GM13976 (cell line): ENCODE results near the gene C17orf67.

Experiments
- DNase-seq: peaks from one replicate; pipeline ENCODE4 v3.0.0; 2012; ENCODE audit warnings: low spot score
- CTCF ChIP-seq: IDR thresholded peaks from 2 replicates; pipeline ENCODE4 v1.5.1; 2012; ENCODE audit warnings: borderline replicate concordance, mild to moderate bottlenecking; ENCODE audit not compliant: insufficient read depth; ENCODE audit errors: extremely low read depth, missing control alignments, control extremely low read depth
- in situ Hi-C: fragments of 300-500 bp; cut with MboI; formaldehyde crosslinking; loops from one replicate; pipeline ENCODE4 v1.12.0; 2022; ENCODE audit warnings: low sequenced_read_pairs, mixed read lengths, inconsistent platforms; ENCODE audit not compliant: unreplicated experiment

Gene C17orf67

DNA sequence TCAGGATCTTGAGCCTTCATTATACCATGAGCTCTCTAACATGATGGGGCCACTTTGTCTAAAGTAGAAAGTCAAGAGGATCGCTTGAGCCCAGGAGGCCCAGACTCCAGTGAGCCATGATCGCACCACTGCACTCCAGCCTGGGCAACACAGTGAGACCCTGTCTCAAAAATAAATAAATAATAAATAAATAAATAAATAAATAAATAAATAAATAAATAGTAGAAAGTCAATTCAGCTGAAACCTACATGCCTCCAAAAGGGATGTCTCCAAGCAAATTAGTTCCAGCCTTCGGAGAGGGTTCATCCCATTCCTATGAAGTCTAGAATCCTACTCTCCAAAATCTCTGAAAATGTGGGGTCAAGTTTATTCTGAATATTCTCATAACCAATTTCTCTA, 26.0 kb downstream of the C17orf67 start:
- in situ Hi-C loops: no loop called here
- no peak for TF ChIP-seq CTCF
- DNase-seq: no peak

DNA sequence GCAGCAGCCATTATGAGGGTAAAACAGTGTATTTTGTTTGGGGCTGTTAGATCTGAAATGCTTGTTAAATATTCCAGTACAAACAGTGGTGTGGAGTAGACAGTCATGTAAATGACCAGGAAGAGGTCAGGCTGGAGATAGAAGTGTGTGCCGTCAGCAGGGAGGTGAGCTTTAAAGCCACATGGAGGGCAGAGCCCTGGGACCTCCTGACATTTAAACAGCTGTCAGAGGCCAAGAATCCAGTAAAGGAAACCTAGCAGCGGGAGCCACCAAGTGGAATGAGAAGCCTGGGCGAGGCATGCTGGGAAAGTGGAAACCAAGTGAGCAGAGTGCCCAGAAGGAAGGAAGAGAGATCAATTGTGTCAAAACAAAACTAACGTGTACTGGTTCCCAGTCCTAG, 26.8 kb downstream of the C17orf67 start:
- no peak for DNase-seq
- in situ Hi-C loops: no loop called here
- TF ChIP-seq CTCF: no peak

- in situ Hi-C loops: no loop called here
Observed at GRCh38 chr17:56804454-56804853, 29.3 kb downstream of the C17orf67 start.

DNA sequence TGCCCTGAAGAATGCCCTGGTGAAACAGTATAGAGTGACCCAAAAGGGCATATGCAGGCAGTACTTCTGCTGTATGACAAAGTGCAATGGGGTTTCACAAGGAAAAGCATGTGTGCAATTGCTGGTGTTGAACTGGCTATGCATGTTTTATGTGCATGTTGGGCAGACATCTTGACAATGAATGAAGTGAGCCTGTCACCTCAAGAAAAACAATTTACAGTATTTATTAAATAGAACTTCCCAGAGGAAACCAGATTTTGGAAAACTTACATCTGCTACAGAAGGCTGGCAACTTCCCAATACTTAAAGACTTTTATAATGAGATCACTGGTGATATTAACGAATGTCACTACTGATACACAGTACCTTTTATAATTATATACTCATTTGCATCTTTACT, 30.6 kb downstream of the C17orf67 start:
- no peak for TF ChIP-seq CTCF
- in situ Hi-C loops: no loop called here
- DNase-seq: no peak

More at GRCh38 chr17:56804454-56804853, 29.3 kb downstream of the C17orf67 start:
- no peak for DNase-seq
- TF ChIP-seq CTCF: no peak

DNA sequence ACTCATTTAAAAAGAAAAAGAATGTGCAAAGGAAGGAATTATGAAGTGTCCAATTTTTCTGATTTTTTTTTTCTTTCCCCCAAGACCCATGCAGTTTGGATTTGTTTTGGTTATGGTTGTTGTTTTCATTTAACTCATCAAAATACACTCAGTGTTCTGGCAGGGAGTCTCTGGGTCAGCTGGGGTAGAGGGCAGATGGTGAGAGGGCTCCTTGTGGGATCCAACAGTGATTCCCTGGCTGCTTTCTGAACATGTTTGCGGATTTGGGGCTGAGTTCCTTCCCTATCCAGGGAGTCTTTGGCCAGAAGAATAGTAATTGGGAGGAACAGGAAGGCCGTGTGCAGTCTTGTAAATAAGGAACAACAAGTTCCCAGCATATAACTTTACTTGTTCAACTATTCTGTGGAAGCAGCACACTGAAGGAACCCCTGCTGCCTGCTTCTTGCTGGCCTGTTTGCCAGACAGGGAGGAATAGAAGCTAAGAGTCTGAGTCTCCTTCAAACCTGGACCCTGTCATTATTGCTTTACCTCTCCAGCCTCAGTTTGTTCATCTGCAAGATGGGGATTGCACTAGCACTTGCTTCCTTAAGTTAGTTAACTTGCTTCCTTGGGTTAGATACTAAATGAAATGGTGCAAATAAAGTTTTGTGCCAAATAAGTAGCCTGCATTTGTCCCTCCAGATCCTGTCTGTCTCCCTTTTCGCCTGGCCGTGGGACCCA, 32.1 kb downstream of the C17orf67 start:
- TF ChIP-seq CTCF: no peak

GRCh38 chr17:56798916-56799315, 34.8 kb downstream of the C17orf67 start:
- no peak for DNase-seq
- TF ChIP-seq CTCF: no peak
- in situ Hi-C loops: no loop called here

More for the DNA sequence above, 32.1 kb downstream of the C17orf67 start:
- no peak for DNase-seq
- in situ Hi-C loops: no loop called here
